Trophoblast cell (in vitro differentiated cells and primary cell): ENCODE data around the gene STX5.
"Not testable (repeated sequence)": the region's sequence is repeated elsewhere in the genome, so short reads cannot be mapped to it uniquely, and the experiment has no call there.

ENCODE experiments used
- DNase-seq, 2 donors: peaks; one replicate each; pipeline ENCODE4 v3.0.0-alpha.2; 2016
- H2AFZ ChIP-seq: 2 replicates; pipeline ENCODE4 v1.6.1; 2013; ENCODE audit warnings: low read length, moderate library complexity, mild to moderate bottlenecking; ENCODE audit not compliant: insufficient read depth, poor library complexity
- H2AK5ac ChIP-seq: 2 replicates; pipeline ENCODE4 v1.6.1; 2013; ENCODE audit warnings: mild to moderate bottlenecking, low read length
- H2BK120ac ChIP-seq: 2 replicates; pipeline ENCODE4 v1.6.1; 2013; ENCODE audit warnings: low read length, mild to moderate bottlenecking, moderate library complexity; ENCODE audit not compliant: insufficient read depth, poor library complexity
- H2BK12ac ChIP-seq: 2 replicates; pipeline ENCODE4 v1.6.1; 2013; ENCODE audit warnings: mild to moderate bottlenecking, low read length, moderate library complexity
- H2BK5ac ChIP-seq: 2 replicates; pipeline ENCODE4 v1.6.1; 2013; ENCODE audit warnings: low read length, low read depth, moderate library complexity, mild to moderate bottlenecking; ENCODE audit not compliant: poor library complexity
- H3K14ac ChIP-seq: 2 replicates; pipeline ENCODE4 v1.6.1; 2013; ENCODE audit warnings: mild to moderate bottlenecking, low read length
- H3K18ac ChIP-seq: 2 replicates; pipeline ENCODE4 v1.6.1; 2013; ENCODE audit warnings: mild to moderate bottlenecking, low read length
- H3K23ac ChIP-seq: 2 replicates; pipeline ENCODE4 v1.6.1; 2013; ENCODE audit warnings: low read length
- H3K27ac ChIP-seq: 2 replicates; pipeline ENCODE4 v1.5.1; 2013; ENCODE audit warnings: low read depth, mild to moderate bottlenecking, inconsistent platforms, low read length, moderate library complexity
- H3K27me3 ChIP-seq: 2 replicates; pipeline ENCODE4 v1.6.1; 2013; ENCODE audit warnings: inconsistent platforms, mild to moderate bottlenecking, low read length, moderate library complexity; ENCODE audit not compliant: insufficient read depth
- H3K36me3 ChIP-seq, 2 experiments: 1 replicate in 1 of 2; 2 replicates in 1 of 2; pipeline ENCODE4 v1.6.1; 2013; ENCODE audit warnings: low read length in 2 of 2, mild to moderate bottlenecking in 2 of 2, moderate library complexity in 1 of 2; ENCODE audit not compliant: insufficient read depth in 2 of 2, control insufficient read depth in 1 of 2
- H3K4ac ChIP-seq: 2 replicates; pipeline ENCODE4 v1.6.1; 2013; ENCODE audit warnings: low read depth, mild to moderate bottlenecking, low read length, moderate library complexity
- H3K4me1 ChIP-seq, 2 experiments: 1 replicate in 1 of 2; 2 replicates in 1 of 2; pipeline ENCODE4 v1.6.1; 2013; ENCODE audit warnings: low read length in 2 of 2, mild to moderate bottlenecking in 2 of 2, moderate library complexity in 1 of 2; ENCODE audit not compliant: insufficient read depth in 2 of 2, control insufficient read depth in 1 of 2
- H3K4me2 ChIP-seq: 2 replicates; pipeline ENCODE4 v1.6.1; 2013; ENCODE audit warnings: inconsistent platforms, mild to moderate bottlenecking, low read length, moderate library complexity
- H3K4me3 ChIP-seq: 2 replicates; pipeline ENCODE4 v1.5.1; 2013; ENCODE audit warnings: mild to moderate bottlenecking, low read depth, low read length, inconsistent platforms
- H3K79me1 ChIP-seq: one replicate; pipeline ENCODE4 v1.6.1; 2013; ENCODE audit warnings: low read length
- H3K79me2 ChIP-seq: 2 replicates; pipeline ENCODE4 v1.6.1; 2013; ENCODE audit warnings: low read length, mild to moderate bottlenecking; ENCODE audit not compliant: control insufficient read depth, insufficient read depth, poor library complexity
- H3K9ac ChIP-seq: 2 replicates; pipeline ENCODE4 v1.6.1; 2013; ENCODE audit warnings: mild to moderate bottlenecking, low read length
- H3K9me3 ChIP-seq: 2 replicates; pipeline ENCODE4 v1.6.1; 2013; ENCODE audit warnings: low read depth, mild to moderate bottlenecking, control low read depth, inconsistent platforms, low read length; ENCODE audit not compliant: insufficient read depth
- H4K12ac ChIP-seq: 2 replicates; pipeline ENCODE4 v1.6.1; 2013; ENCODE audit warnings: low read depth, mild to moderate bottlenecking, low read length, moderate library complexity
- H4K8ac ChIP-seq: 2 replicates; pipeline ENCODE4 v1.6.1; 2013; ENCODE audit warnings: low read depth, mild to moderate bottlenecking, low read length, moderate library complexity
- H4K91ac ChIP-seq: one replicate; pipeline ENCODE4 v1.6.1; 2013; ENCODE audit warnings: low read depth, mild to moderate bottlenecking, low read length, moderate library complexity
- WGBS: extraction: QIAGEN DNeasy Blood & Tissue Kit; methylation state at CpG from one replicate; pipeline ENCODE4 v1.1.7; 2013; ENCODE audit warnings: missing lambda C conversion rate; ENCODE audit not compliant: insufficient read length, insufficient coverage; ENCODE audit errors: extremely low coverage; 5-methylcytosine and 5-hydroxymethylcytosine counted together

STX5 gene

GRCh38 chr11:62865635-62866034, 33.8 kb upstream of the STX5 start:
- WGBS: no CpG with 5 or more reads among the region's 6 CpGs
- no peaks in the 10 kb centered on the region for H3K27me3 ChIP-seq
- no peak overlapping the region for H4K8ac ChIP-seq

GRCh38 chr11:62863687-62864335, 32.0 kb upstream of the STX5 start:
- Histone ChIP-seq H3K27ac (no peak overlapping the region), H3K23ac (no peak overlapping the region), H4K12ac (no peak overlapping the region), H4K91ac (no peak overlapping the region), H3K9ac (no peak overlapping the region), H3K14ac (no peak overlapping the region), H3K9me3 (no peaks in the 10 kb centered on the region), H3K27me3 (no peaks in the 10 kb centered on the region), H3K4me2 (no peak overlapping the region), H3K4me1 (peaks cover 6 to 13% of the 10 kb centered on the region in 2 experiments), H3K36me3 (peaks cover 4% of the 10 kb centered on the region in 2 experiments), H3K4me3 (no peak overlapping the region), H2AFZ (no peak overlapping the region), H3K79me1 (peaks cover 7% of the 10 kb centered on the region), H2BK5ac (no peak overlapping the region), H2BK120ac (no peak overlapping the region), H3K18ac (no peak overlapping the region), H3K79me2 (peaks cover 4% of the 10 kb centered on the region), H2BK12ac (no peak overlapping the region), H2AK5ac (no peak overlapping the region), H3K4ac (peak overlapping the region; percentile 85), H4K8ac (no peak overlapping the region)
- no peak for DNase-seq
- WGBS: no CpG with 5 or more reads among the region's 4 CpGs

More at GRCh38 chr11:62865635-62866034, 33.8 kb upstream of the STX5 start:
- H4K91ac ChIP-seq: no peak overlapping the region
- H3K14ac ChIP-seq: no peak overlapping the region
- peaks cover 4 to 5% of the 10 kb centered on the region in 2 experiments for H3K36me3 ChIP-seq
- no peaks in the 10 kb centered on the region for H3K9me3 ChIP-seq
- no peak overlapping the region for H3K4me2 ChIP-seq
- no peak overlapping the region for H3K27ac ChIP-seq
- no peak overlapping the region for H3K23ac ChIP-seq
- peaks cover under 1 to 5% of the 10 kb centered on the region in 2 experiments for H3K4me1 ChIP-seq
- H2BK12ac ChIP-seq: no peak overlapping the region
- no peak overlapping the region for H2AK5ac ChIP-seq
- no peak overlapping the region for H3K4me3 ChIP-seq
- H2BK120ac ChIP-seq: no peak overlapping the region
- H2AFZ ChIP-seq: no peak overlapping the region
- no peak overlapping the region for H3K9ac ChIP-seq
- H2BK5ac ChIP-seq: no peak overlapping the region
- no peak for DNase-seq
- peaks cover 2% of the 10 kb centered on the region for H3K79me1 ChIP-seq
- H3K18ac ChIP-seq: no peak overlapping the region
- H3K79me2 ChIP-seq: peaks cover 2% of the 10 kb centered on the region
- H3K4ac ChIP-seq: no peak overlapping the region
- no peak overlapping the region for H4K12ac ChIP-seq

GRCh38 chr11:62861564-62862192, 29.8 kb upstream of the STX5 start:
- no CpG with 5 or more reads among the region's 16 CpGs for WGBS
- H3K79me1 ChIP-seq: peaks cover 14% of the 10 kb centered on the region
- H2BK12ac ChIP-seq: not testable (repeated sequence)

GRCh38 chr11:62860835-62861563, 29.1 kb upstream of the STX5 start:
- DNase-seq: no peak
- Histone ChIP-seq H3K9me3 (no peaks in the 10 kb centered on the region), H3K36me3 (peaks cover 2 to 4% of the 10 kb centered on the region in 2 experiments), H3K4me3 (no peak overlapping the region), H3K4ac (peak overlapping the region; percentile 9), H2AK5ac (no peak overlapping the region), H3K9ac (no peak overlapping the region), H3K23ac (no peak overlapping the region), H3K79me1 (peaks cover 18% of the 10 kb centered on the region), H4K8ac (no peak overlapping the region), H2AFZ (no peak overlapping the region), H3K18ac (no peak overlapping the region), H3K4me1 (peaks cover 12 to 22% of the 10 kb centered on the region in 2 experiments), H4K91ac (peak overlapping the region; percentile 42), H4K12ac (no peak overlapping the region), H2BK12ac (no peak overlapping the region), H3K27ac (no peak overlapping the region), H3K79me2 (peaks cover 9% of the 10 kb centered on the region), H3K14ac (no peak overlapping the region), H2BK120ac (no peak overlapping the region), H3K27me3 (no peaks in the 10 kb centered on the region), H3K4me2 (no peak overlapping the region), H2BK5ac (peak overlapping the region; percentile 4)
- no CpG with 5 or more reads among the region's 5 CpGs for WGBS

More at GRCh38 chr11:62861564-62862192, 29.8 kb upstream of the STX5 start:
- H3K18ac ChIP-seq, H3K23ac ChIP-seq, H3K4me2 ChIP-seq, H3K9ac ChIP-seq, H3K79me2 ChIP-seq, H4K8ac ChIP-seq, H3K36me3 ChIP-seq, DNase-seq, H2AFZ ChIP-seq, H2AK5ac ChIP-seq, H3K4me3 ChIP-seq, H2BK120ac ChIP-seq, H3K27me3 ChIP-seq, H4K12ac ChIP-seq, H3K14ac ChIP-seq, H3K27ac ChIP-seq, H3K9me3 ChIP-seq: not testable (repeated sequence)
- H4K91ac ChIP-seq: peak overlapping the region; percentile 33
- peak overlapping the region; percentile 27 for H3K4ac ChIP-seq
- peak overlapping the region; percentile 4 for H2BK5ac ChIP-seq
- H3K4me1 ChIP-seq: peaks cover 12 to 22% of the 10 kb centered on the region in 2 experiments
